ENCODE data around the gene SPRR5. TPM values are rescaled to one million over a fixed set of nuclear protein-coding genes. Genes with fewer than 3 reads are reported as not detected.

The SPRR5 gene
- polyA plus RNA-seq, 4 donors: not detected

- FAIRE-seq (no peak), DNase-seq (no peak)
- Histone ChIP-seq H3K27ac (ENCODE audit: low read depth in 1 of 3, low read length in 2 of 3) (no peak overlapping the region), H3K36me3 (ENCODE audit: control insufficient read depth in 3 of 3, insufficient read depth in 2 of 3, low read depth in 1 of 3, low read length in 3 of 3) (no peaks in the 10 kb centered on the region), H3K4me1 (ENCODE audit: control insufficient read depth in 3 of 3, insufficient read depth in 2 of 3, low read depth in 1 of 3, low read length in 2 of 3) (no peaks in the 10 kb centered on the region), H3K4me3 (ENCODE audit: low read depth in 1 of 3, low read length in 3 of 3) (no peak overlapping the region), H3K9me3 (ENCODE audit: control insufficient read depth in 2 of 2, insufficient read depth in 1 of 2, low read depth in 1 of 2, low read length in 1 of 2) (no peaks in the 10 kb centered on the region), H3K27me3 (ENCODE audit: control insufficient read depth in 3 of 3, insufficient read depth in 3 of 3, low read length in 3 of 3) (no peaks in the 10 kb centered on the region)
- WGBS, 3 donors: 18 to 23% (median 22%) methylated on average over 5 of the region's 5 CpGs
These were observed 49.8 kb downstream of the SPRR5 start for GRCh38 chr1:152996633-152997400.

- Histone ChIP-seq H3K9me3 (ENCODE audit: control insufficient read depth in 2 of 2, insufficient read depth in 1 of 2, low read depth in 1 of 2, low read length in 1 of 2) (no peaks in the 10 kb centered on the region), H3K4me3 (ENCODE audit: low read depth in 1 of 3, low read length in 3 of 3) (no peak overlapping the region), H3K27ac (ENCODE audit: low read depth in 1 of 3, low read length in 2 of 3) (no peak overlapping the region), H3K36me3 (ENCODE audit: control insufficient read depth in 3 of 3, insufficient read depth in 2 of 3, low read depth in 1 of 3, low read length in 3 of 3) (no peaks in the 10 kb centered on the region), H3K27me3 (ENCODE audit: control insufficient read depth in 3 of 3, insufficient read depth in 3 of 3, low read length in 3 of 3) (no peaks in the 10 kb centered on the region), H3K4me1 (ENCODE audit: control insufficient read depth in 3 of 3, insufficient read depth in 2 of 3, low read depth in 1 of 3, low read length in 2 of 3) (no peaks in the 10 kb centered on the region)
- 27 to 36% (median 35%) methylated on average over 7 of the region's 7 CpGs for WGBS, 3 donors
- FAIRE-seq (no peak), DNase-seq (no peak)
These were observed 50.9 kb downstream of the SPRR5 start for GRCh38 chr1:152997901-152998300.

- Histone ChIP-seq H3K9me3 (ENCODE audit: control insufficient read depth in 2 of 2, insufficient read depth in 1 of 2, low read depth in 1 of 2, low read length in 1 of 2) (no peaks in the 10 kb centered on the region), H3K36me3 (ENCODE audit: control insufficient read depth in 3 of 3, insufficient read depth in 2 of 3, low read depth in 1 of 3, low read length in 3 of 3) (no peaks in the 10 kb centered on the region), H3K4me3 (ENCODE audit: low read depth in 1 of 3, low read length in 3 of 3) (no peak overlapping the region), H3K4me1 (ENCODE audit: control insufficient read depth in 3 of 3, insufficient read depth in 2 of 3, low read depth in 1 of 3, low read length in 2 of 3) (no peaks in the 10 kb centered on the region), H3K27ac (ENCODE audit: low read depth in 1 of 3, low read length in 2 of 3) (no peak overlapping the region), H3K27me3 (ENCODE audit: control insufficient read depth in 3 of 3, insufficient read depth in 3 of 3, low read length in 3 of 3) (no peaks in the 10 kb centered on the region)
- DNase-seq (no peak), FAIRE-seq (no peak)
- WGBS, 3 donors: 79 to 88% (median 84%) methylated on average over 4 of the region's 4 CpGs
These were observed 51.5 kb downstream of the SPRR5 start for GRCh38 chr1:152998476-152998875.

Other genes starting within 250 kb of the SPRR5 start
- 1 to 10 TPM in 1 of 4 donors, under 1 TPM in 1, not detected in 2; 0.16 to 6.8 TPM for gene LCE2A, start 248.9 kb upstream of the SPRR5 start, polyA plus RNA-seq
- gene LCE4A, start 239.0 kb upstream of the SPRR5 start, polyA plus RNA-seq: not detected
- not detected for gene KPRP, start 189.2 kb upstream of the SPRR5 start, polyA plus RNA-seq
- not detected for gene LCE1F, start 172.1 kb upstream of the SPRR5 start, polyA plus RNA-seq
- not detected for gene LCE1E, start 160.9 kb upstream of the SPRR5 start, polyA plus RNA-seq
- gene LCE1D, start 150.5 kb upstream of the SPRR5 start, polyA plus RNA-seq: not detected
- gene LCE1C, start 140.6 kb upstream of the SPRR5 start, polyA plus RNA-seq: not detected
- not detected for gene LCE1B, start 135.2 kb upstream of the SPRR5 start, polyA plus RNA-seq
- not detected for gene LCE1A, start 119.7 kb upstream of the SPRR5 start, polyA plus RNA-seq
- gene LCE6A, start 104.3 kb upstream of the SPRR5 start, polyA plus RNA-seq: not detected
- not detected for gene LCE7A, start 87.2 kb upstream of the SPRR5 start, polyA plus RNA-seq
- not detected for gene SMCP, start 68.9 kb upstream of the SPRR5 start, polyA plus RNA-seq
- gene IVL, start 38.7 kb upstream of the SPRR5 start, polyA plus RNA-seq: under 1 TPM in 2 of 4 donors, not detected in 2; 0.03 to 0.45 TPM
- not detected for gene SPRR4, start 23.4 kb downstream of the SPRR5 start, polyA plus RNA-seq
- gene SPRR1A, start 36.9 kb downstream of the SPRR5 start, polyA plus RNA-seq: not detected
- gene SPRR3, start 54.5 kb downstream of the SPRR5 start, polyA plus RNA-seq: 10 to 100 TPM in 2 of 4 donors, 1 to 10 TPM in 1, not detected in 1; 3.0 to 16.1 (median 10.3) TPM
- 1 to 10 TPM in 2 of 4 donors, under 1 TPM in 1, not detected in 1; 0.27 to 3.2 (median 1.6) TPM for gene SPRR1B, start 84.0 kb downstream of the SPRR5 start, polyA plus RNA-seq
- gene SPRR2D, start 93.9 kb downstream of the SPRR5 start, polyA plus RNA-seq: under 1 TPM in 1 of 4 donors, not detected in 3; 0.49 TPM
- 1 to 10 TPM in 2 of 4 donors, under 1 TPM in 1, not detected in 1; 0.67 to 2.2 (median 2.0) TPM for gene SPRR2A, start 110.3 kb downstream of the SPRR5 start, polyA plus RNA-seq
- not detected for gene SPRR2B, start 124.4 kb downstream of the SPRR5 start, polyA plus RNA-seq
- gene SPRR2E, start 147.3 kb downstream of the SPRR5 start, polyA plus RNA-seq: 1 to 10 TPM in 1 of 4 donors, under 1 TPM in 1, not detected in 2; 0.24 to 2.2 TPM
- gene SPRR2F, start 166.3 kb downstream of the SPRR5 start, polyA plus RNA-seq: under 1 TPM in 1 of 4 donors, not detected in 3; 0.10 TPM
- not detected for gene SPRR2G, start 203.7 kb downstream of the SPRR5 start, polyA plus RNA-seq

Data from small intestine (tissue), 7 donors.